PC-3 (cell line): ENCODE measurements around the gene FOXO3. TPM values are rescaled to one million over a fixed set of nuclear protein-coding genes. Genes with fewer than 3 reads are reported as not detected.

Source experiments
- ATAC-seq: fragments of 200-7000 bp; cut with Tn5 transposase; 2 replicates; pipeline ENCODE4 v1.9.1; 2020; ENCODE audit warnings: mild to moderate bottlenecking, moderate library complexity
- BruUV-seq: library from RNA; stranded (reverse); fragments of 400-500 nt; replicated peaks from 2 replicates; lab custom pipeline; 2021; lab: Mats Ljungman, UMichigan
- CTCF ChIA-PET: fragments of 300-600 bp; sonication (Branson Sonifier 250); formaldehyde crosslinking; loops from one replicate; lab custom pipeline; 2022; ENCODE audit warnings: antibody characterized with exemption; lab: Charles Lee
- POLR2A ChIA-PET: fragments of 300-600 bp; sonication (Branson Sonifier 250); formaldehyde crosslinking; loops from one replicate; lab custom pipeline; 2022; ENCODE audit warnings: antibody characterized with exemption; ENCODE audit not compliant: unreplicated experiment; lab: Charles Lee
- DNase-seq: peaks from one replicate; pipeline ENCODE4 v3.0.0-alpha.2; 2015
- H2AFZ ChIP-seq: fragments of 300-600 bp; sonication (generic); 2 replicates; pipeline ENCODE4 v1.6.0; 2016; ENCODE audit warnings: antibody characterized with exemption, low read length
- H3F3A ChIP-seq: fragments of 300-600 bp; sonication (generic); one replicate; pipeline ENCODE4 v1.6.0; 2017; ENCODE audit warnings: antibody characterized with exemption, low read length, control low read depth, mild to moderate bottlenecking; ENCODE audit not compliant: unreplicated experiment
- H3K27ac ChIP-seq: fragments of 300-600 bp; sonication (generic); 2 replicates; pipeline ENCODE4 v1.5.1; 2016; ENCODE audit warnings: mild to moderate bottlenecking, low read length
- H3K27me3 ChIP-seq: fragments of 300-600 bp; sonication (generic); 2 replicates; pipeline ENCODE4 v1.6.1; 2016; ENCODE audit warnings: low read length, mixed read lengths
- H3K36me3 ChIP-seq: fragments of 300-600 bp; sonication (generic); 2 replicates; pipeline ENCODE4 v1.6.1; 2016; ENCODE audit warnings: low read depth, mixed run types, low read length, mixed read lengths
- H3K4me1 ChIP-seq: fragments of 300-600 bp; sonication (generic); 2 replicates; pipeline ENCODE4 v1.5.1; 2016; ENCODE audit warnings: low read length; ENCODE audit not compliant: insufficient read depth
- H3K4me2 ChIP-seq: fragments of 300-600 bp; sonication (generic); 2 replicates; pipeline ENCODE4 v1.6.0; 2016; ENCODE audit warnings: low read length
- H3K4me3 ChIP-seq: fragments of 300-600 bp; sonication (generic); 2 replicates; pipeline ENCODE4 v1.5.1; 2016; ENCODE audit warnings: mild to moderate bottlenecking, low read length, mixed read lengths
- H3K79me2 ChIP-seq: fragments of 300-600 bp; sonication (generic); 2 replicates; pipeline ENCODE4 v1.6.1; 2017; ENCODE audit warnings: low read length, mixed read lengths
- H3K9ac ChIP-seq: fragments of 300-600 bp; sonication (generic); 2 replicates; pipeline ENCODE4 v1.6.0; 2016; ENCODE audit warnings: mild to moderate bottlenecking, low read length
- H3K9me2 ChIP-seq: fragments of 300-600 bp; sonication (generic); replicated peaks from 2 replicates; pipeline ENCODE4 v1.6.1; 2016; ENCODE audit warnings: mixed run types, low read length, mixed read lengths
- H3K9me3 ChIP-seq: fragments of 300-600 bp; sonication (generic); 2 replicates; pipeline ENCODE4 v1.6.1; 2016; ENCODE audit warnings: low read length, mixed read lengths
- H4K20me1 ChIP-seq: fragments of 300-600 bp; sonication (generic); 2 replicates; pipeline ENCODE4 v1.6.1; 2016; ENCODE audit warnings: low read length, mixed read lengths
- CTCF ChIP-seq: fragments of 300-600 bp; sonication (generic); conservative IDR thresholded peaks from 2 replicates; pipeline ENCODE4 v1.5.1; 2017; ENCODE audit warnings: antibody characterized with exemption, low read depth, mild to moderate bottlenecking, low read length
- EZH2 ChIP-seq: fragments of 300-600 bp; sonication (generic); IDR thresholded peaks from one replicate; pipeline ENCODE4 v1.6.1; 2017; ENCODE audit warnings: antibody characterized with exemption, mild to moderate bottlenecking, low read length; ENCODE audit not compliant: unreplicated experiment
- EZH2phosphoT487 ChIP-seq: fragments of 300-600 bp; sonication (generic); IDR thresholded peaks from 2 replicates; pipeline ENCODE4 v1.6.1; 2018; ENCODE audit warnings: mild to moderate bottlenecking, antibody characterized with exemption, low read length, borderline replicate concordance
- intact Hi-C: fragments of 100-400 bp; cut with micrococcal nuclease; formaldehyde crosslinking; loops from 2 replicates; pipeline ENCODE4 v1.9.0; 2023
- total RNA-seq: library from RNA; depleted of rRNA; stranded (reverse); fragments of >200 nt; gene quantifications from 2 replicates; pipeline ENCODE4 v1.2.3, GENCODE V29; 2014

Gene FOXO3
- total RNA-seq, 1 experiment from 2014 or later = 12.8 TPM

GRCh38 chr6:108675226-108676200, 114.8 kb downstream of the FOXO3 start:
- peaks cover 85% of the 10 kb centered on the region for H3K79me2 ChIP-seq

GRCh38 chr6:108676555-108676954, 115.8 kb downstream of the FOXO3 start:
- no peak for DNase-seq
- no peak overlapping the region for H3K27ac ChIP-seq
- H3K9ac ChIP-seq = no peak overlapping the region
- H4K20me1 ChIP-seq = no peaks in the 10 kb centered on the region
- no peaks in the 10 kb centered on the region; the same call in 1 of the 2 replicates for H3K36me3 ChIP-seq
- no peak for ATAC-seq
- H3K79me2 ChIP-seq = peaks cover 75% of the 10 kb centered on the region
- no peak for TF ChIP-seq EZH2phosphoT487
- no peak for TF ChIP-seq CTCF
- TF ChIP-seq EZH2 = no peak
- no TSS peak for BruUV-seq
- H3K4me2 ChIP-seq = no peak overlapping the region
- H3K4me3 ChIP-seq = no peak overlapping the region
- peaks cover 41% of the 10 kb centered on the region for H3K4me1 ChIP-seq
- H3K9me3 ChIP-seq = no peaks in the 10 kb centered on the region
- H3K27me3 ChIP-seq = no peaks in the 10 kb centered on the region
- ChIA-PET CTCF (no interaction called here), POLR2A (no interaction called here)
- H3F3A ChIP-seq = no peaks in the 10 kb centered on the region
- intact Hi-C loops = no loop called here
- no peaks in the 10 kb centered on the region for H3K9me2 ChIP-seq
- no peak overlapping the region for H2AFZ ChIP-seq

More at GRCh38 chr6:108675226-108676200, 114.8 kb downstream of the FOXO3 start:
- no TSS peak for BruUV-seq
- peaks cover 41% of the 10 kb centered on the region for H3K4me1 ChIP-seq
- H3K9me2 ChIP-seq = no peaks in the 10 kb centered on the region
- TF ChIP-seq CTCF (no peak), EZH2phosphoT487 (no peak), EZH2 (no peak)
- no peak overlapping the region for H3K4me3 ChIP-seq
- no peak for DNase-seq
- peaks cover under 1% of the 10 kb centered on the region; the same call in 1 of the 2 replicates for H3K36me3 ChIP-seq
- H3K9me3 ChIP-seq = no peaks in the 10 kb centered on the region
- H3K4me2 ChIP-seq = no peak overlapping the region
- intact Hi-C loops = no loop called here
- ChIA-PET CTCF (no interaction called here), POLR2A (no interaction called here)
- H2AFZ ChIP-seq = no peak overlapping the region
- no peaks in the 10 kb centered on the region for H3F3A ChIP-seq
- ATAC-seq = no peak
- H3K9ac ChIP-seq = no peak overlapping the region
- no peaks in the 10 kb centered on the region for H3K27me3 ChIP-seq
- H4K20me1 ChIP-seq = no peaks in the 10 kb centered on the region
- peak overlapping the region; percentile 5; the same call in 1 of the 2 replicates for H3K27ac ChIP-seq

GRCh38 chr6:108677357-108677756, 116.6 kb downstream of the FOXO3 start:
- H3K27ac ChIP-seq = no peak overlapping the region

More at GRCh38 chr6:108677357-108677756, 116.6 kb downstream of the FOXO3 start:
- ChIA-PET POLR2A (no interaction called here), CTCF (no interaction called here)
- ATAC-seq (no peak), DNase-seq (no peak)
- H3K4me3 ChIP-seq = no peak overlapping the region
- H3K27me3 ChIP-seq = no peaks in the 10 kb centered on the region
- peaks cover 67% of the 10 kb centered on the region for H3K79me2 ChIP-seq
- no peaks in the 10 kb centered on the region for H3K9me2 ChIP-seq
- H3K4me1 ChIP-seq = peaks cover 46% of the 10 kb centered on the region
- intact Hi-C loops = no loop called here
- TF ChIP-seq CTCF (no peak), EZH2 (no peak), EZH2phosphoT487 (no peak)
- no peak overlapping the region for H3K4me2 ChIP-seq
- H4K20me1 ChIP-seq = no peaks in the 10 kb centered on the region
- H3F3A ChIP-seq = no peaks in the 10 kb centered on the region
- H3K36me3 ChIP-seq = no peaks in the 10 kb centered on the region; the same call in 1 of the 2 replicates
- H3K9ac ChIP-seq = no peak overlapping the region
- H3K9me3 ChIP-seq = no peaks in the 10 kb centered on the region
- BruUV-seq = no TSS peak
- H2AFZ ChIP-seq = no peak overlapping the region
